Smooth muscle cell of the brain vasculature (primary cell): Measurements from ENCODE around the gene TM9SF2.
"Not testable (repeated sequence)": the region's sequence is repeated elsewhere in the genome, so short reads cannot be mapped to it uniquely, and the experiment has no call there.

Source experiments
- DNase-seq: peaks from one replicate; pipeline ENCODE4 v3.0.0-alpha.2; 2012; ENCODE audit warnings: low read depth, low spot score

TM9SF2 gene

GRCh38 chr13:99536023-99536422 lies 34.8 kb downstream of the TM9SF2 start:
- no peak for DNase-seq

DNA sequence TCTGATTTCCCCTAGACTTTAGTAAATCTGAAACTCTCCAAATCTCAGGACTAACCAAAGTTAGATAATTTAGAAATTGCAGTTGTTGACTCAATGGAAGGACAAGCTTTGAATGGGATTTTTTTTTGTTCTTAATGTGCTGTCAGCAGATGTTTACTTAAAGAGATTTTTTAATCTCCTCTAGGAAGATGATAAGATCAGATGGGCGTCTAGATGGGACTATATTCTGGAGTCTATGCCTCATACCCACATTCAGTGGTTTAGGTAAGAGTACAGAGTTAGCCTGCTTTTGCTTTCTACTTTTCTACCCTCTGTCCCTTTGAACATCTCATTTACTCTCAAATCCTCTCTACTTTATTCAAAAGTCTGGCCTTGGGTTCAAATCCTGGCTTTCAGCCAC lies 39.3 kb downstream of the TM9SF2 start:
- no peak for DNase-seq

GRCh38 chr13:99542788-99543406 lies 41.6 kb downstream of the TM9SF2 start:
- DNase-seq: no peak

- DNase-seq: no peak
Measured at GRCh38 chr13:99545361-99545760, 44.1 kb downstream of the TM9SF2 start.

- no peak for DNase-seq
Measured at GRCh38 chr13:99545979-99546378, 44.7 kb downstream of the TM9SF2 start.

DNA sequence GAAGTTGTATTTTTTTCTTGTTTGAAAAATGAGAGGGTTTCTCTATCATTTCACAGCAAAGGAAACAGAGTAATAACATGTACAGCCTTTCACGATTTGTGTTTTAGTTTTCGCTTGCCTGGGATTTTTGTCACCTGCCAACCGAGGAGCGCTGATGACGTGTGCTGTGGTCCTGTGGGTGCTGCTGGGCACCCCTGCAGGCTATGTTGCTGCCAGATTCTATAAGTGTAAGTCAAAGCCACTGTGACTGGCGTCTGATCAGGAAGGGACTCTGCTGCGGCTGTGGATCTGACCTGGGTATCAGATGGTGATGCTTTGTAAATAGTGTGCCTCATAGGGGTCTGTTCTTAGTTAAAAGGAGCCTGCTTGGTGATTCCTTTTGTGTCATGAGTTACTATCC lies 45.6 kb downstream of the TM9SF2 start:
- DNase-seq: no peak

- no peak for DNase-seq
Measured at GRCh38 chr13:99548448-99548847, 47.2 kb downstream of the TM9SF2 start.

- DNase-seq: no peak
Measured at GRCh38 chr13:99553033-99553432, 51.8 kb downstream of the TM9SF2 start.

DNA sequence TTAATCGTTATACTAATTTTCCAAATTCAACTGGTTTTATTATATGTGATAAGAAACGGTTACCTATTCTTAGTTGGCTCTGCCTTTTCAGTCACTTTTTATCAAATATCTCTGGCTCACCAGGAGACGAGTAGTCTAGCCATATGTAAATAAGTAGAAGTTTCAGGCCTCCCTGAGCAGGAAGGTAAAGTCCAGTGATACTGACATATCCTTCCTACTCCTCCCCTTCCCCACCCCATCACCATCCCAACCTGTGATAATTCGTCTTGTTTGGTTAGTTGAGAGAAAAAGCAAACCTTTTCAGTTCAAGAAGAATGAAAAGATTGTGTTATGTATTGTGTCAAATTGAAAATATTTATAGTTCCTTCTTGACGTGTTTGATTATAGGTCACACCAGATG lies 53.9 kb downstream of the TM9SF2 start:
- DNase-seq: no peak

- no peak for DNase-seq
Measured at GRCh38 chr13:99556867-99557443, 55.7 kb downstream of the TM9SF2 start.

DNA sequence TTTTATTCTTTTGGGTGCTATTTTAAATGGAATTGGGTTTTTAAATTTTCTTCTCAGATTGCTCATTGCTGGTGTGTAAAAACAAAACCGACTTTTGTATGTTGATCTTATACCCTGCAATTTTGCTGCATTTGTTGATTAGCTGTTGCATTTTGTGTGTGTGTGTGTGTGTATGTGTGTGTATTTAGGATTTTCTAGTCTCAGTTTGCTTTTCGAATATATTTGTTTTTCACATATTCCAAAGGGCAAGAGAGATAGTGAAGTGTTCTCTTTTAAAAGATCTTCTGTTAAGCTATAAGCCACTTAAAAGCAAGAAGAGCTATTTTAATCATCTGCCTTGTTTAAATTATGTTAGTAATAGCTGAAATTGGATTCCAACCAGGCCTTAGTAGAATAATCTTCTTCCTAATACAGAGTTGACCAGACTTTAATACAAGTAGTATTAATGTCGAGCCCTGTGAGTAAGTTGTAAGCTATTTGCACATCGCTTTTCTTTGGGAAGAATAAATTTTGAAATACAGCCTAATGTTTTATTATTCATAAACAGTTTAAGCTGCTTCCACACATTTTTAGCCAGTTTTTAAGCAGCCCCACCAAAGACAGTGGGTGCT lies 57.4 kb downstream of the TM9SF2 start:
- DNase-seq: no peak

- no peak for DNase-seq
Measured at GRCh38 chr13:99559560-99559959, 58.3 kb downstream of the TM9SF2 start.

DNA sequence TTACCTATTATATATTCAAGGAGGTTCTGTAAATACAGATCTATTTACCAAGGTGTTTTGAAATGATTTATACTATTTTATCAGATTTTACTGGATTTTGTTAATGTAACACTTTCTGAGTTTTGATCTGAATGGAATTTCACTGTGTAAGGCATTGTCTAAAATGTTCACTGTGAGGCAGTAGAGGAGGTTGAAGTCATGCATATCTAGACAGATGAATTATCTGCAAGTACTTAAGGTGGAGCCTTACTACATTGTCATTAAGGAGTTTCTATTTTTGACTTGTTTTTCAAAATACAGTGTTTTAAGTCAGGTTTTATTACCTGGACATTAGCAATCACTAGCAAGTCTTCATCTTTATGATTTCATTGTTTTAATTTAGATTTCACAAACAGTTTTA lies 62.1 kb downstream of the TM9SF2 start:
- DNase-seq: no peak

- no peak for DNase-seq
Measured at GRCh38 chr13:99564386-99564785, 63.1 kb downstream of the TM9SF2 start.

- no peak for DNase-seq
Measured at GRCh38 chr13:99565478-99566124, 64.3 kb downstream of the TM9SF2 start.

GRCh38 chr13:99566125-99567083 lies 65.1 kb downstream of the TM9SF2 start:
- no peak for DNase-seq

DNA sequence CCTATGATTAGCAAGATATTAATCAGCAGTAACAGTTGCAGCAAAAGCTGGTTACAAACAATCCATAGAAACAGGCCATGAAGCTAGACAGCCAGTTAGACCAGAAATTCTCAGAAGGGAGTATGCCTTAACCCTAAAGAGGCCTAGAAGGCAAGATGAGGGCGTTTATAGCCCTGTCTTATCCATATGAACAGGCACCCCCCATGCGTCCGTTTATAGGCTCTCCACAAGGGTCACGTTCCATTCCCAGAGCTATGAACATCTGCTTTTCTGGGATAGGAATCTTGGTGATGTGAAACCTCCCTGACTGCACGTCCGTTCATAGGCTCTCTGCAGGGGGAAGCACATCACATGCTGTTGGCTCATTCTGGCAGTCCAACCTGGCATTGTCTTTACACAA lies 67.6 kb downstream of the TM9SF2 start:
- not testable (repeated sequence) for DNase-seq

DNA sequence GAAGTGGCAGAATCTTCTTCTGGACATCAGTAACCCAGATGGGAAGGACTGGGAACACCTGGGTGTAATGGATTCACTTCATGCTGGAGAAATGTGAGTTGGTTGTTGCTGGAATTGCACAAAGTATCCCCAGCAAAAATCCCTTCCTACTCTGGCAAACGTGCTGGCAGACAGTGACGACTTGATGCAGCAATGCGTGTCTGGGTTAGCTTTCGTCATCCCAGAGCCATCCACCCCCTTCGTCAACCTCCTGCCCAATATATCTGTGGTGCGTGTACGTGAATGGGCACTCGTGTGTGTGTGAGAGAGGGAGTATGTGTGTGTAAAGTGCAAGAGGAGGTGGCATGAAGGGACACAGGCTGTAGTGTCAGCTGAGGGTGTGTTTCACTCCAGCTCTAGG lies 70.9 kb downstream of the TM9SF2 start:
- no peak for DNase-seq

DNA sequence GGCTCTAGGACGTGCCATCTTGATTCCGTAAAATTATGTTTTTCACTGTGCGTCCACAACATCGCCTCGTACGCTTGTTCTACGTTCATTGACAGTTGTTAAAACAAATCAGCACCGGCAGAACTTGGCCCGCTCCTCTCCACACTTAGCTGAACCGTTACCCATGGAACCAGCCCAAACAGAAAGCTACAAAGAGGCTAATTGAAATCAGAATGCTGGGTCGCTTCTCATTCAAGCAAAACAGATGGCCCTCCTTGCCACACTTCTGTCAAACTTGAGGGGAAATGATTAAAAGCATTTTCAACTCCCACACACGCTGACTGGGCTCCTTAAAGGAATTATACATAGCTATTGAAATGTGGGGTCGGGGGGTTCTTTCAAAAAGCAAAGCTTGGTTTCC lies 71.6 kb downstream of the TM9SF2 start:
- DNase-seq: no peak

GRCh38 chr13:99575376-99576120 lies 74.3 kb downstream of the TM9SF2 start:
- DNase-seq: no peak
